ENCODE data around the gene CHI3L2.

CHI3L2 gene

DNA sequence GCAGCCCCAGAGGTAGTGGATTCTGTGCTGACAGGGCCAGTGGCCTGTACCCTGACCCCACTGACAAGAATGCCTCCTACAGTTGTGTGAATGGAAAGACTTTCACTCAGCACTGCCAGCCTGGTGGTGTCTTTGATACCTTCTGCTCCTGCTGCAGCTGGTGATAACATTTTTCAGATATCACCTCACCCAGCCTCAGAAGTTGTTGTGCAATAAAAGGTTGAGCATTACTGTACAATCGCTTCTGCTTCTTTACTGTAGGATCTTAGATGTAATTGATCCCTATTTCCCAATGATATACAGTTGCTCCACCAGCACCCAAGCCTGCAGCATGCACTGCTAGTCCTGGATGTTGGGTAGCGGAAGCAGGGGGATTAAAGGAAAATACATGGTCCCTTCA, 58.4 kb downstream of the CHI3L2 start:
- no peak overlapping the region for H3K9ac ChIP-seq
- H3K36me3 ChIP-seq: no peaks in the 10 kb centered on the region
- no peaks in the 10 kb centered on the region for H3K4me1 ChIP-seq
- no peak for TF ChIP-seq Cebpa-rat (IDR thresholded peaks at IDR 0.05)
- H4K20me1 ChIP-seq: no peaks in the 10 kb centered on the region
- no peak overlapping the region for H3K4me2 ChIP-seq
- no peak overlapping the region for H3K27ac ChIP-seq
- no peaks in the 10 kb centered on the region for H3K27me3 ChIP-seq
- no peak overlapping the region for H3K4me3 ChIP-seq
- no peaks in the 10 kb centered on the region for H3K9me3 ChIP-seq

GRCh38 chr1:111286912-111287311, 59.4 kb downstream of the CHI3L2 start:
- H3K4me3 ChIP-seq: no peak overlapping the region
- H3K4me2 ChIP-seq: no peak overlapping the region
- no peak for TF ChIP-seq Cebpa-rat (IDR thresholded peaks at IDR 0.05)
- H3K4me1 ChIP-seq: no peaks in the 10 kb centered on the region
- no peaks in the 10 kb centered on the region for H3K9me3 ChIP-seq
- H3K27ac ChIP-seq: no peak overlapping the region
- H4K20me1 ChIP-seq: no peaks in the 10 kb centered on the region
- H3K36me3 ChIP-seq: no peaks in the 10 kb centered on the region
- no peaks in the 10 kb centered on the region for H3K27me3 ChIP-seq
- no peak overlapping the region for H3K9ac ChIP-seq

GRCh38 chr1:111289371-111289770, 61.9 kb downstream of the CHI3L2 start:
- no peaks in the 10 kb centered on the region for H3K9me3 ChIP-seq
- no peaks in the 10 kb centered on the region for H4K20me1 ChIP-seq
- H3K27me3 ChIP-seq: no peaks in the 10 kb centered on the region
- no peaks in the 10 kb centered on the region for H3K4me1 ChIP-seq
- no peak overlapping the region for H3K4me3 ChIP-seq
- TF ChIP-seq Cebpa-rat (IDR thresholded peaks at IDR 0.05): no peak
- no peak overlapping the region for H3K4me2 ChIP-seq
- H3K27ac ChIP-seq: no peak overlapping the region
- H3K9ac ChIP-seq: no peak overlapping the region
- H3K36me3 ChIP-seq: no peaks in the 10 kb centered on the region

- Histone ChIP-seq H3K4me2 (no peak overlapping the region), H4K20me1 (no peaks in the 10 kb centered on the region), H3K27ac (no peak overlapping the region), H3K27me3 (no peaks in the 10 kb centered on the region), H3K4me3 (no peak overlapping the region), H3K4me1 (no peaks in the 10 kb centered on the region), H3K36me3 (no peaks in the 10 kb centered on the region), H3K9me3 (no peaks in the 10 kb centered on the region), H3K9ac (no peak overlapping the region)
- TF ChIP-seq Cebpa-rat (IDR thresholded peaks at IDR 0.05): no peak
These were observed 62.6 kb downstream of the CHI3L2 start for GRCh38 chr1:111290104-111290503.

DNA sequence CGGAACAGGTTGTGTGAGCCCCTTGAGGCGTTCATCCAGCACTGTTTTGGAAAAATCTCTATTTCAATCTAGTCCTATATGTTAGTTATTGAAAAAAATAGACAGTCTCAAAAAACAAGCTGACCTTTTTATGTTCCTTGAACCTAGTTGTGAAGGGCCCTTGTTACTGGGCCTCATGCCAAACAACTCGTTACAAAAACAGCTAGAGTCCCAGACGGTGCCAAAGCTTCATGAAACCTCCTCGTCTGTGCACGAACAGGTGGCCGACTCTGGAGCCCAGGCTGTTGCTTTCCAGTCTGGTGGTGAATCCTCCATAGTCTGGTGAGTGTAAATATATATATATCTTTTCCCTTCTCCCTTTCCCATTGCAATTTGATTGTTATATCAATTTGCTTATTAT, 63.1 kb downstream of the CHI3L2 start, which contains the start of gene CHIA:
CHIA (plus strand) TSS at position 222 of the 400 bp plus-strand sequence. CDS start 19,617 bp downstream, outside the sequence.
- no peak within 1 kb of the TSS for H3K4me2 ChIP-seq
- no peaks in the 10 kb centered on the region for H3K27me3 ChIP-seq
- H3K36me3 ChIP-seq: no peaks in the 10 kb centered on the region
- no peak for TF ChIP-seq Cebpa-rat (IDR thresholded peaks at IDR 0.05)
- H3K4me1 ChIP-seq: no peaks in the 10 kb centered on the region
- no peak within 1 kb of the TSS for H3K4me3 ChIP-seq
- H3K9me3 ChIP-seq: peaks cover 2% of the 10 kb centered on the region; the same call in 1 of the 2 replicates
- no peak within 1 kb of the TSS for H3K27ac ChIP-seq
- no peak within 1 kb of the TSS for H3K9ac ChIP-seq
- no peaks in the 10 kb centered on the region for H4K20me1 ChIP-seq
